Embryonic facial prominence (tissue), 1 donor: Measurements from ENCODE around the gene DMD.

Source experiments
- DNase-seq: peaks from one replicate; pipeline ENCODE4 v3.0.0-alpha.2; 2016; ENCODE audit errors: extremely low spot score

The DMD gene

DNA sequence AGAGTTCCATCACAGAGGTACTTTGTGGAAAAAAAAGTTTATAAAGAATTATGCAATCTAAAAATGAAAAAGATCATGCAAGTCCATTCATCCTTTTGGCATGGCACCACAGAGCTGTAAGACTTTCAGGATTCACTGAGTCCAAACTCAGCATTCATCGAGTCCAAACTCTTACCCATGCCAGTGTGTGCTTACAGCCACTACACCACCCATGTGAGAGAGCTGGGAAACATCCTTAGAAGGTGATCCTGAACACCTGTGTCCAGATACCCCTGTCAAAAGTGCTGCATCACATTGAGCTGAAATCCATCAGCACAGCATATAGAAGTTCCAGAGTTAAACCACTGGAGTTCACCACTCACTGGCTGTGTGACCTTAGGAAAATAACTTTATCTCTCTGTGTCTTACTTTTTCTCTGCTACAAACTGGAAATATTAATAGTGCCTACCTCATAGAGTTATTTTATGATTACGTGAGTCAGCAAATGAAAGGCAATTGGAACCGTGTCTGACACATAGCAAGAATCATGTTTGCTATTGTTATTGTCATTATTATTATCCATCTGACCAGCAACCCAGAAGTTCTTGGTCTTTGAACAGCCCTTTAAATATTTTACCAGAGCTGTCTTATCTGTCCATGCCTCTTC lies 2024.5 kb downstream of the DMD start:
- no peak for DNase-seq

DNA sequence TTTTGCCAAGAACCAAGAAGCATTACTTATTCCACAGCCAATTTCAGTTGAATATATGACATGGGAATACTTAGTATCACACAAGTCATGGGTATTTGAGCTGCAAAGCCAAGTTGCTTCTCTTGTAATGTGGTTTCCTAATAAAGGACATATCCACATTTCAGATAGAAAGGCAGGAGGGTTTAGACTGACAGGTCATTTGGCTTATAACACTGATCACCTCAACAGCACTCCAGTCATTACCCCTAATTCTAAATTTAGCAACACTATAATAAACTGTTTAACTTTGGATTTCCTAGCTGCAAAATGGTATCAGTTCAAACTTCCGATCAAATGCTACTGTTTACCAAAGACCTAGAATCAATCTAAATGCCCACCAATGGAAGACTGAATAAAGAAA lies 2025.5 kb downstream of the DMD start:
- DNase-seq = no peak

DNA sequence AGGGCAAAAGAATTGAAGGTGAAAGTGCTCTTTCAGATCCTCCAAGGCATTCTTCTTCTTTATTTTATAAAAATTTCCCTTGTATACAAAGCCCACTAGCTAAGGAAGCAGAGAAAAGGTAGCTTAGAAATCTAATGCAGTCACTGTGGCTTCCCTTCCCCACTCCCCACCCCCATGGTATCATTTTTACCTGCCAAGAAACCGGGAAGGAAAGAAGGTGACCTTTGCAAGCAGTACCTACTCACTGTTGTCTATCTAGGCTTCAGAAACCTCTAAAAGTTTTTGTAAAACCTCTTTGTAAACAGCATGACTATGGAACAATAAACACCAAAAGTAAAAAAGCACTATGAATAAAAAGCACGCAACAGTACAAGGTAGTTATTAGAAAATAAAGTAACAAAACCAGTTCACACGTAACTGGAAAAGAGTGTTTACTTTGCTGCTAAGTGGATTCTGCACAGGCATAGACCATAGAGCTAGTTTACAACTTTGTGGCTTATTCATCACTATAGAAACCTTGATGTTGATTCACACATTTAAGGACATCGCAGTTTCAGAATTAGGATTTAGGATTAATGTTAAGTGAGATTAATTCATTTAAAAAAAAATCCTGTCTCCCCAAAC lies 2029.9 kb downstream of the DMD start:
- no peak for DNase-seq

DNA sequence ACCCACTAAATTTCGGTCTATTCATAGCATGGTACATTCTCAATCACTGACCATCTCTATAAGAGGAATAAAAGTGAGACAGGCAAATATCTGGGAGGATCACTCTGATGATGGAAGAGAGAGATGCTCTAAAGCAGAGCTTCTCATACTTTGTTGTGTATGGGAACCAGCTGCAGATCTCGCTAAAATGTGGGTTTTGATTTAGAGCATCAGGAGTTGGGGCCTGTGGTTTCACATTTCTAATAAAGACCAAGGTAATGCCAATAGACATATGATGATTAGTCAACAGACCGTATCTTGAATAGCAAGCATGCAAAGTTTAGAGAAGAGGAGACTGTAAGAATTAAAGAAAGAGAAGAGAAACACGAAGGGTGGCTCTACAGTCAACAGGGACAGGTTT lies 2032.1 kb downstream of the DMD start:
- DNase-seq = no peak

DNA sequence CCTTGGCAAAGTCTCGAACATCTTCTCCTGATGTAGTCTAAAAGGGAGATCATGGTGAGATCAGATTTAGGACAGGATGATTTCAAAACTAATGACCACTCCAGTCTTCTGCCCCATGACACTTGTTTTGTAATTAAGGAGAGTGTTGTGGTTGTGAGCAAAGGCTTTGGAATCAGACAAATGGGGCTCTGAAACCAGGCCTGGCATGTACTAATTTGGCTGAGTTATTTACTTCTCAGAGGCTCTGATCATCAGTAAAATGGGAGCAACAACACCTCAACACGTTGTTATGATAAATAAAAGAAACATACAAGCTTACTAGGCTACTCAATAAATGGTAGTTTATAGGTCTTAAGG lies 2032.6 kb downstream of the DMD start:
- DNase-seq = no peak

DNA sequence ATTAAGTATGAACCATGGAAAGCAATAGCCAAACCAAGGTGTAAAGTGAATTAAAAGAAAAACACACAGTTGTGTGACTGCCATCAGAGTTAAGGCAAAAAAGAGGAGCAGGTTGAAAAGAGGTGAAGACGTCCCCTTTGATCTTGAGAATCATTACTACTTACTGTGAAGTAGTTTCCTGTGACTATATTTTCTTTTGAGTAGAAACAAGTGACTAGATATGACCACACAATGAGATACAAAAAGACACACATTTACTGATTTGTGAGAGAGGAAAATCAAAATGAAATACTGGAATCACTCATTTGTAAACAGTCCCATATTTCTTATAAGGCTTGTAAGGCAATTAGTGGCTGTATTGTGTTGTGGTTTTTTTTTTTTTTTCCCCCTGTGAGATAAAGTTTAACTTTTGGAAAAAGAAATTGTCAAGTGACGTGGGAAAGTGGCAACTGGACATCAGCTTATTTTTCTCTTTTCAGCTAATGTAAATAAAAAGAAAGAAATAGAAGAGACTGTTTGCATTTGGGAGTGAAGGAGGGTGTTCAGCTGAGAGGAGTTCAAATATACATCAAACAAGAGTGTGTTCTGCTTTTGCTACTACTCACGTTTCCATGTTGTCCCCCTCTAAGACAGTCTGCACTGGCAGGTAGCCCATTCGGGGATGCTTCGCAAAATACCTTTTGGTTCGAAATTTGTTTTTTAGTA lies 2033.1 kb downstream of the DMD start:
- no peak for DNase-seq

DNA sequence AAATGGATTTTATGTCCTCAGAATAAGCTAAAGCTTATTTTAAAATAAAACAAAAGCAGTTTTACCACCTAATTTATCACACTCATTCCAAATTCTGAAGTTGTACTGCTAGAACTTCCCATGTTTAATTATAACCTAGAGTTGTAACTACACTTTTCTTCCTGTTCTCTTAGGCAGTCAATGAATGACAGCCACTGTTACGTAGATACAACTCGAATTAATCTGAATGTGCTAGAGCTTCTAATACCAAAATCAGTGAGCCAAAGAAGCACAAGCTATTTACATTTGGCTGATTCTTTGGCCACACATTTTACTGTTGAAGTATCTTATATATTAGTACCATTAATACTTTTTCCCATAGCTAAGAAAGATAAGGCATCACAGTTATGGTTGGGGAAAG lies 2040.6 kb downstream of the DMD start:
- DNase-seq = no peak

DNA sequence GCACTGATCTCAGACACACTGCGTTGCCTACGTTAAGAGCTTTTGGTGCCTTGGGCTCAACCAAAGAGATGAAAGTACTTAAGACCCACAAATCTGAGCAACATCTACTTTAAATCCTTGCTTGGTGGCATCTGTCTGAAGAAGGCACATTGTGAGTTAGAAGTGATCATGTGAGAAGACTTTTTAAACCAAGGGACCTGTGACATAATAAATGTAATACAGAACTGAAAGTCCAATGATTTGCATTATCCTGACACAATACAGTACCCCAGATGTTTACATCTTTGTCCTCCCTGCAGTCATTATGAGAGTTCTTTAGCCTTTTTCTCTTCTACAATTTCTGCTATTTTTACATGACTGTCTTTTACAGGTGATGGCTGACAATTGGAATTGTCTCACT lies 2042.8 kb downstream of the DMD start:
- no peak for DNase-seq

DNA sequence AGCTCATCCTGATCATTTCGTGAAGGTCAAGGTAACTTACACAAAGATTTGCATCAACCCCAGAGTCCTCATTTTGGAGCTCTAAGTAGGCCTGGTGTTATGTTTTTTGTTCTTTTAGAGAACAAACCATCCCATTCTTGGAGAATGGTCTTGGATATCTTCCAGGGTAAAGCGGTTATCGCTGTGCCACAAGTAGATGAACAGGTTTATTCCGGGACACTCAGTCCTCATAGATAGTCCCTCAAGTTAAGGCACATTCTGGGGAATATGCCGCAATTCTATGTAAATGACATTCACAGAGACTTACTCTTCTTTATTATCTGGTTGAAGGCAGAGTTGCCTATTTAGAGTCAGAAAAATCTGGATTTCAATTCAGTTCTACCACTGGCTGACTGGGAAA lies 2044.5 kb downstream of the DMD start:
- DNase-seq = no peak

DNA sequence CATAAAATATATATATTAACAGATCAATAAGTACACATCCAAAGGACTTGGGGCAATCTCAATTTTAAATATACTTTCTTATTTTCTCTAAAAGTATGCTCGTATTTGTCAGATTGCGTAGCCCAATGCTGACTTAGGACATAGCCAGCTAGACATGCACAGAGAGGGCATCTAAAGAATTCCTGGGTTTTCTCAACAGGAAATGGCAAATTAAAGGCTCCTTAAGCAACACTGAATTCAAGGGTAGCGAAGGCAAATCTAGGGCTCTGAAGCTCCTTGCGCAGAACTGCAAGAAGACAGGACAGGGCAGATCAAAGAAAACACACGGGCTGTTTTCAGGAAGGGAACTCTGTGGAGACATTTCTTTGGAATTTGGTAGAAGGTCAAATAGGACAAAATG lies 2044.9 kb downstream of the DMD start:
- no peak for DNase-seq

DNA sequence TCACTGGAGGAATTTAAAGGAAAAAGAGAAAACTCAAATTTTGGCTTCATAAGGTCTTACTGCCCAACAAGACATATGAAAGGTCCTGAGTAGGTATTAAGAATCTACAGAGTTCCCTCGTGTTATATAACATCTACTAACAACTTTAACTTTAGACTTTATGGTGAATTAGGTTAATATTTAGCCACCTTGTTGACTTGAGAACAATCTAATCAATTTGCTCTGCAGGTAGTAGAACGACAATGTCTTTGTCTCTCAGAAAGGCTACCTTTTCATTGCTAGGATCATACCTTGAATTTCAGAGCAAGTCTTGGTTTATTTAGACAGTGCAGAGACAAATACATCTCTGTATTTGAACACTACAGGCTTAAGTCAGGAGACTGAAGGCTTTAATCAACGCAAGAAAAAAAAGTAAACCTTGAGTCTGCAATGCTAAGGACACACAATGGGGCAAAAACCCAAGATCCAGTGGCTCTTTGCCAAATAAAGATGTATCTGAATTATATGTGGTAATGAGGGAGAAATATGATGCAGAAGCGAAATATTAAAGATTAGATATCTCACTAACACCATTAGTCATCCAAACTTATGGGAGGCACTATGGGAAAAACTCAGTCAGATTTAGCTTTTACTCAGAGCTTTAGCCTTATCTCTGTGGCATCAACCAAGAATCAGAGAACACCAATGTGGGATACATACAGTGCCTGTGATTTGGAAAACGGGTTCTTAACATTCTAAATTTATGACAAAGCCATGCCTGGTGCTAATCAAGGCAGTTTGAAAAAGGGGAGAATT lies 2045.9 kb downstream of the DMD start:
- no peak for DNase-seq

DNA sequence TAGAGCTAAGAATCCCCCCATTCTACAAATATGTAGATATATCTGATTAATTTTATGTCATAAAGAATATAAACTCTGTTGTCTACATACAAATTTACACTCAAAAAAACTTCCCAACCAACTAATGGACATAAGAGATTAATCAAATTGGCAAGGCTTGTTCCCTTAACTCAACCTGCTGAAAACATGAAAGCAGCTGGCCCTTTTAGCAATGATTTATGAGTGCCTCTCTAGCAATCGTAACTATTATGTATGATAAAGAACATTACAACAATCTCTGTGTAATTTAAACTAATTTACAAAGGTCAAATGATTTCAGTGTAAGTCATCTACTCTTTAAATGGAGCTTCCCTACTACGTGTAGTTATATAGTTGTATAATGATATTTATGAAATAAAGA lies 2056.4 kb downstream of the DMD start:
- DNase-seq = no peak

DNA sequence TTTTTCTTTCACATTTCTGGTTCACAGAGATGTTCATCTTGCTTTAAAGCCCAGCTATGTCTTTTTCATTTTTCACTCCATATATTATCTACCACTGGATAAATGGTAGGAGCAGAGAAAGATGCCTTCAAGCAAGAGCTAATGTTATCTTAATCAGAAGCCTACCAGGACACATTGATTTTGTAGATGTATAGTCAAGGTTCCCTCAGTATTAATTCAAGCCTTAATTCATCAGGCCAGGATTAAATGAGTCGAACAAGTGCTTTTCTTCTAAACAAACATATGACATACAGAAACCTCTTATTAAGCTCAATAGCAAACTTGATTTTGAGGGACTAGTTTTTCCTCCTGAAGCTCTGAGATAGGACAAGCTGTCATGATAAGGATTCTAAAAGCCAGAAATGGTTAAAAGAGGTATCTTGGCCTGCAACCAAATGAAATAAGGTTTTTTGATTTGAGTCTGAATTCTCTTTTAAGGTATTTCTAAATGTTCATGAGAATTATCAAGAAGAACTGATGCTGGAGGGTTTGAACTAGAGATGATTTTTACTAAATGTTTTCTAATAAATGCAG lies 2057.8 kb downstream of the DMD start:
- DNase-seq = no peak

DNA sequence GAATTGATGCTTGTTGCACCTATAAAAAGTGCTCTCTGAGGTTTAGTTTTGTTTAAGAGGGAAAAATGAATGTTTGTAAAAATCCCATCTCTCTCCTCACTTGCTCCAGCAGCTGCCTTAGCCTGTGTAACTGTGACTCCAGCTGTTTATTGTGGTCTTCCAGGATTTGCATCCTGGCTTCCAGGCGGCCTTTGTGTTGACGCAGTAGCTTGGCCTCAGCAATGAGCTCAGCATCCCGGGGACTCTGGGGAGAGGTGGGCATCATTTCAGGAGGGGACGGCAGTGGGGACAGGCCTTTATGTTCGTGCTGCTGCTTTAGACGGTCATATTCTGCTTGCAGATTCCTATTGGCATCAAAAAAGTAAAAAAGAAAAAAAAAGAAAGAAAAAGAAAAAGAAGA lies 2064.2 kb downstream of the DMD start:
- DNase-seq = no peak

DNA sequence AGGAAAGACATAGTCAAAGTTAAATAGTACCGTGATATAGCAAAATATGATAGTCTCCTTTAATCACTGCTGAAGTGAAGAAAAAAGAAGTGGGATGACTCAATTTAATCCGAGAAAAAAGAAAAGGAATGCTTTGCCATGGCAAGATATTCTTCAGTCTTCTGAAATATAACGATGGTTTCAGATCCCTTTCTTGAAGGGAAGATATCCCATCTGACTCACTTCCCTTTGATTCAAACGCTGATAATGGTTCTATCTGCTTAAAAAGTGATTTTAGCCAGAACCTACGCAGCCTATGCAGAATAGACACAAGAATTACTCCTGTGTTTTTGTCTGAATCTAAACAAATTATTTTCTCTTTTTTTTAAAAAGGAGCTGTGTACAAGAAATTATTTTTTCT lies 2071.4 kb downstream of the DMD start:
- no peak for DNase-seq

DNA sequence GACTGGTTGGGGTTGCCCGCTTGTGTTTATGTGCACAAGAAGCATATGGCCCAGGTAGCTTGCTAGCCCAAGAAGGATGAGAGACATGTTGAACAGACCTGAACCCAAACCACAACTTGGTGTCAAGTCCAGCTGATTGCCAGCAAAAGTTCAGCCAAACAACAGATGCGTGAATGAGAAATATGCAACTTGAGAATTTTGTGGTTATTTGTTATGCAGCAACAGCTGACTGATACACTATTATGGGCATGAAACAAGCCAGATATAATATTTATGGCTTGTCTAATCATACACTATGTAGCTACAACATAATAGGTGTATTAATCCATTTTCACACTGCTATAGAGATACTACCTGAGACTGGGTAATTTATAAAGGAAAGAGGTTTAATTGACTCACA lies 2073.2 kb downstream of the DMD start:
- DNase-seq = no peak

DNA sequence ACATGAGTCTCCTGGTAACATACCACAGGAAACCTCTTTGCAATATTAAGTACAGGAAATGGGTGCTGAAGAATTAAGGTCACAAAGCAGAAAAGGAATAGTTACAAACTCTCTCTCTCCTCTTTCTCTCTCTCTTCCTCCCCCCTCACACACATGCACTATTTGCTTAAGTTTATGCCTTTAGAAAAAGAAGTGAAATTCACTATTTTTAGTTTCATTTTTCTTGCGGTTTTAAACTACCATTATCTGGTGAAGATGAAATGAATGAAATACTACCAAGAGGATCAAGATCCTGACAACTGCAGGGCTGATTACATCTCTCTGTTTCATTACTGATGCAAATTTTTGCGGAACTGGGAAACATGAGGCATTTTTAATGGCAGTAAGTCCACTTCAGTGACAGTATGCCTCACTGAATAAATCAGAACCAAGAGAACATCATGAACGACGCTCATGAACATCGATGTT lies 2075.2 kb downstream of the DMD start:
- no peak for DNase-seq

DNA sequence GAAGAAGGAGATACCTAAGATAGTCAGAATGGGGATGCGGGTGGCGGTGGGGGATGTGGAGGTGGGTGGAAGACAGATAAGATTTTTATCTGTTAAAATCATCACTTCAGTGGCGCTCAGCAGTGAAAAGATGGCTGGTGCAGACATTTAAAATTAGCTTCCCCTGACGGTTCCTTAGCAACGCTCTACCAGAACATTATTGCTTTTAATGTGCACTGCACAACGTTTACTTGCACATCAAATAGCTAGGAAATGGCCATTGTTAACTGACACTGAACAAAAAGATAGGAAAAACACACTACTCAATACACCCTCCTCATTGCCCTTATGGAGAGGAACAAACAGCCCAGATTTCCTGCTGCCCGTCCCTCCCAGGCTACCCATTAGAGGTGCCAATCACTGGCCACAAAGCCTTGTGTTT lies 2078.5 kb downstream of the DMD start:
- no peak for DNase-seq

DNA sequence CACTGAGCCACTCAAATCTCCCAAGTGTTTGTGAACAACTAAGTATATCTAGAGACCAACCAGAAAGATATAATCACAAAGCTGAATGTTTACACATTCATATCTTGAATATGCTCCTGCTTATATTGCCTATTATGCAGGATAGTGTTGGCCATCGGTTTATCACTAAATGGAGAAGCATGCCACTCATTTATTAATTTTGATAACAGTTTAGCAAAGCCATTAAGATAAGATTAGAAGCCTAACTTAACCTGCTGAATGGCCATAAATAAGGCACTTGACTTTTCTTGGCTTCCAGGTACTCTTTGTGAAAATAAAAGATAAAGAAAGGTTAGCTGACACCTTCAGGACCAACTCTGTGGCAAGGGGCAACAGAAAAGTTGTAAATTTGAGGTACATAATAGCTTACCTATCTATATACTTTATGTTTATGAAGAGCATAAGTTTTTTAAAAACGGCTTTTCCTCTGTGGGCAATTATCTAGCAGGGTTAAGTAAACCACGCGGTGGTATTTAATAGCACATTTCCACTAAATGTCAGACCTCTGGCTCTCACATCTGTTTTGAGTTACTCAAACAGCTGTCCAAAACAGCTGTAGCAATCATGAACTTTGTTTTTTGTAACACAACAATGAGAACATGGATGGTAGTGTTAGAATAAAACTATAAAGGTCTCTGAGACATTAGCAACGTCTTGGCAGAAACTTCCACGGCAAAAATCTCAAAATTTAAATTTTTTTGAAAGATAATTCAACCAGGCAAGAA lies 2080.7 kb downstream of the DMD start:
- DNase-seq = no peak

DNA sequence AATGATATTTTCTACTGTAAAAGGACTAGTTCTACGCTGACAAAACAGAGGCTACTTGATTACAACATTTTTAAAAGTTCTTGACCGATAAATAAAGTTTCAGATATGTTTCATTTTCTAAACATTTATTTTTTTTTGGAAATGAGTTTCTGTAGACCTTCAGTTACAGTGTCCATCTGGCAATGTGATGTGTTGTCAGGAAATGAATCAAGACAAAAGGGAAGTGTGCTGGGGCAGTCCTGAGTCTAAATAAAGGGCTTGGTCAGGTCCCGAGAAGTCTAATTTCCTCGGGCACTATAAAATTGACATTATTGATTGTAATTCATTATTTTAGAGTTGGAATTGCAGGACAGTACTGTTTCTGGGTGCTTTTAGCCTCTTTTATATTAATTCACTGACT lies 2082.5 kb downstream of the DMD start:
- no peak for DNase-seq

DNA sequence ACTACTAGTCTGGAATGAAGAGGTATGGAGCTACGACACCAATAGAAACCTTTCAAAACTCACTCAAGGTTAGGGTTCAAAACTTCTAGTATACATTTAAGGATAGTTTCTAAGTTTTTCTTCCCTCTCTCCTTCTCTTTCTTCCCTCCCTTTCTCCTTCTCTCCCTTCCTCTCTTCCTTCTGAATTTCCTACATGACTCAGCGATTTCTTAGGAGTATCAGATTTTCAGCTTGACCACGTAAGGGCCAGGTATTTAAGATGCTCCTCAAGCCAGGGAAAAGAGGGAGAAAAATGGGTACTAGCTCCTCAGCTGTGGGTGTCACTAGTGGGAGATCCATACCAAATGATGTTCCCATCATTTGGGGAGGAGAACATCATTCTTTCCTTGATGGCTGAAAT lies 2083.6 kb downstream of the DMD start:
- DNase-seq = no peak
